ENCODE measurements around the gene RPTOR.

The RPTOR gene

DNA sequence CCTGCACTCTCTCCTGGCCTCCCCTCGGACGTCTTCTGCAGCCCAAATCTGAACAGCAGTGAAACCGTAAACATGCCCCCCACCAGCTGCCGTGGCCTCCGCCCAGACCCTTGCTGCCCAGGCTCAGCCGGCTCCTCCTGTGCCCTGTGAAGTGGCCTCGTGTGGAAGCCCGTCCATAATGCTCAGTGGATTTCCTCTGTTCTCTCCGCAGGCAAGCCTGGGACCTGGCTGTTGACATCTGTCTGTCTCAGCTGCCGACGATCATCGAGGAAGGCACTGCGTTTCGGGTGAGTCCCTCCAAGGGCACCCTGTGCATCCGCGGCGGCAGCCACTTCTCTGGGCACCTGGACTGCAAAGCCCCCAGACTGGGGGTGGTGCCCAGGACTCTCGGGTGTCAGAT lies 293.1 kb downstream of the RPTOR start:
- no peak for DNase-seq

DNA sequence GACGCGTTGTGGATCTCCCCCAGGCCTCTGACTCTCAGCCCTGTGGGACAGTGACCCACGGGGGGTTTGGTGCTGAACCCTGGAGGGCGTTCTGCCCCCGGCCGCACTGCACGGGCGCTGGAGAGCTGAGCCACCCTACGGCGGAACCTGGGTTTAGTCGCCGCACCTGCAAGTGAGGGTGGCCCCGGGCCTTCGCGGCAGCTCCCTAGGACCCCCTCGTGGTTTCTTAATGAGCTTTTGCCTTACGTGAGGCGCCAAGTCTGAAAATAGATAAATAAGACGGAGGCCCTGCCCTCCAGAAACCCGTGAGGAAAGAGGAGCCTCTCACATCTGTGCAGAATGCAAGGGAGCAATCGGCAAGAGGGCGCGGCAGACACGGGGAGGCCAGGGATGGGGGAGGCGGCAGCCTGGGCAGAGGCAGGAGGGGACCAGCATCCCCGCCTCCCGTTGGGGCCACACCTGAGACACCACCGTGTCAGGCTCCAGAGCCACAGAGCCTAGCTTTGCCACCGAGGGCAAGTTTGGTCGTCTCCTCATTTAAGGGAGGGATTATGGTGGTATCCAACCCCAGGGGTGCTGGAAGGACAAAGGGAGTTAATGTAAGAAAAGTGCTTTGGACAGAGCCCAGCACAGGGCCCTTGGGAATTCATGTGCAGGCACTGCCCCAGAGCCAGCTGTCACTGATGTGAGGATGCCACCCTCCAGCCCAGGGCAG lies 293.8 kb downstream of the RPTOR start:
- DNase-seq, result no peak

DNA sequence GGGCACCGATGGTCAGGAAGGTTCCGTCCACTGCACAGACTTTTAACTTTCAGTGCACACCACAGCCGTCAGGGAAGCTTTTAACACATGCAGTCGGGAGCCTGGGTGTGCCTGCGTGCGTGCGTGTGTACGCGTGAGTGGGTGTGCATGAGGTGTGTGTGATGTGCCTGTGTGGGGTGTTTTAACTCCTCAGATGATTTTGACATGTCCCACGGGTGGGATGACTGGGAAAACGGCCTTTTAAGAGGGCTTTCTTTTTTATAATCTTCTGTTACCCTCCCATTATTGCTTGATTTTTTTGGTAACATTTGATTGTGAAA lies 294.3 kb downstream of the RPTOR start:
- no peak for DNase-seq

DNA sequence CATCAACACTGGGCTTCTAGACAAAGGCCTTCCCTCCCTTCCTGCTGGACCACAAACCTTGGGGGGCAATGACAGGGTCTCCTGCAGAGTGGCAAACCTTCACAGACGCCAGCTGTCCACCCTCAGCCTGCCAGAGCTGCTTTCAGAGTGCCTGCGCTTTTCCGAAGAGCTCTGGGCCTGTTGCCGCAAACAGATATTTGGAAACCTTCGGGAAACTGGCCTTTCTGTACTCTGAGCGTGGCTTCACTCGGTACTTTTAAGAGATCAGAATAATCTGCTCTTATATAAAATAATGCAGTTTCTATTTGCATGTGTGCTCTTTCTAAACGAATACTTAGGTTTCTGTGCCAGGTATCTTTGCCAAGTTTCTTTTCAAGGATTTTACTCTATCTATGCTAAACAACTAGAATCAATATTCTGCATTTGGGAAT lies 294.9 kb downstream of the RPTOR start:
- DNase-seq, result no peak

DNA sequence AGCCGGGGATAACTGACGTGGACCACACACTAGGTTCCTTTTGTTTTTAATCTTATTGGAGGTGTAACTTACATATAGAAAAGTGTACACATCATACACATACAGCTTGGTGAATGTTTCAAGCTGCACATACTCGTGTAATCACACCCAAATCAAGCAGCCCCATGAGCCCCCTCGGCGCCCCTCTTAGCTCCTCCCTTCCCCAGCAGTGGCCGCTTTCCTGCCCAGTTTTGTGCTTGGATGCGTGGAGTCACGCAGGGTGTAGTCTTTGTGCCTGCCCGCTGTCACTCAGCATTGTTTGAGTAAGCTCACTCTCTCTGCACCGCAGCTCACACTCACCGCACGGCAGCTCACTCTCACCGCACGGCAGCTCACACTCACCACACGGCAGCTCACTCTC lies 295.3 kb downstream of the RPTOR start:
- no peak for DNase-seq

DNA sequence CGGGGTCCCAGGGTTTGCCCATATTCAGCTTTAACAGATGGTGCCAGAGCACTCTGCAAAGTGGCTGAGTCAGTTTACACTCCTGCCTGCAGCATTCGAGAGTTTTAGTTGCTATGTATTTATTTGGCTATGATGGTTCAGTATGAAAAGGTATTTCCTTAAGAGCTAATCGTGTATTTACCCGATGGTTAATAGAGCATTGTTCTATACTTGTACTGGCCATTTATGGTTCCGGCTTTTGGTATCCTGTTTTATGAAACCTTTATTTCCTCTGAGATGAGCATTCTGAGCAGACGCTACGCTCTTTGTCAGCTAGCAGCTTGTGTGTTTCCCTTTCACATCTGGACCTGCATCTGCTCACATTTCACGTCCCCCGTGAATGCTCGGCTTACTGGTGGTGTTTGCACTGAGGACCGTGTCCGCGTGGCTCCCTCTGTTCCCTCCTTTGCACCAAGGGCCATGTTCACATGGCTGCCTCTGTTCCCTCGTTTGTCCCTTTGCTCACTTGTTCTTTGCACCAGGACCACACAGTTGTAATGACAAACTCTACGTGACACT lies 297.9 kb downstream of the RPTOR start:
- DNase-seq, result no peak

DNA sequence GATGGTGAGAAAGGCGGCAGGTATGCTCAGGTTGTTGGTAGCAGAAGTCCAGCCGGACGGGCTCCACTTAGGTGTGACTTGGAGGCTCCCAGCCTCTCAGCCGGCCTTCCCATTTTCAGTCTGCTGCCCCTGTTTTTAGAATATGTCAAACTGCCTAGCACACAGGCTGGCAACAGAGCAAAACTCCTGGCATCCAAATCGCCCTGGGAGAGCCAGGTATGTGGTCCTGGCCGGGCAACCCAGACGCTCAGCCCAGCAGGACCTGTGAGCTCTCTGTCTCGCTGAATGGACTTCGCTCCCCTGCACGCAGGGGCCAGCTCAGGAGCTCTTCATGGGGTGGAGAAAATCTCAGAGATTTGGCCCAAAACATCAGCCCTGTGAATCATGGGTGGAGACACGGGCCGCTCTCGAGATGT lies 299.1 kb downstream of the RPTOR start:
- DNase-seq, result no peak

DNA sequence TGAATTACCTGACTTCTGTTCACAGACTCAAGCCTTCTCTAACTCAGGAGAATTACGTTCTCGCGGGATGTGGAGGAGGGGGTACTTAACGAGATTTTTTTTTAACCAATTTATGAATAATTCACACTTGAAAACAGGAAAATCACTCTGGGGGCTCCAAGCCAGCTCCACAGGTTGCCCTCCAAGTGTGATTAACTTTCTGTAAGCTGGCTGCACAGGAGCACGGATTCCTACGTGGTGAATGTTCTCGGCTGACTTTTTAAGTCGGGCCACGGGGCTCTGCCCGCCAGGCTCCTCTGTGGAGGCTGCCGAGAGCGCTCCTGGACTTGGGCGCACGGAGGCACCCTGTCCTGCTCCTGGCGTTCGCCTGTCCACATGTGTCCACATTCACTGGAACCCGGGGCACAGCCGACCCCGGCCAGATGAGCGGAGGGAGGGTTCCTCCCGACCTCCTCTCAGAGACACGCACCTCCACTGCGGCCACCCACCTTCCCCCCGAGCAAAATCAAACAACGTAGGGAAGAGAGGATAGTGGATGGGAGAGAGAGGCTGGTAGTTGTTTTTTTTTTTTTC lies 299.9 kb downstream of the RPTOR start:
- DNase-seq, result no peak

DNA sequence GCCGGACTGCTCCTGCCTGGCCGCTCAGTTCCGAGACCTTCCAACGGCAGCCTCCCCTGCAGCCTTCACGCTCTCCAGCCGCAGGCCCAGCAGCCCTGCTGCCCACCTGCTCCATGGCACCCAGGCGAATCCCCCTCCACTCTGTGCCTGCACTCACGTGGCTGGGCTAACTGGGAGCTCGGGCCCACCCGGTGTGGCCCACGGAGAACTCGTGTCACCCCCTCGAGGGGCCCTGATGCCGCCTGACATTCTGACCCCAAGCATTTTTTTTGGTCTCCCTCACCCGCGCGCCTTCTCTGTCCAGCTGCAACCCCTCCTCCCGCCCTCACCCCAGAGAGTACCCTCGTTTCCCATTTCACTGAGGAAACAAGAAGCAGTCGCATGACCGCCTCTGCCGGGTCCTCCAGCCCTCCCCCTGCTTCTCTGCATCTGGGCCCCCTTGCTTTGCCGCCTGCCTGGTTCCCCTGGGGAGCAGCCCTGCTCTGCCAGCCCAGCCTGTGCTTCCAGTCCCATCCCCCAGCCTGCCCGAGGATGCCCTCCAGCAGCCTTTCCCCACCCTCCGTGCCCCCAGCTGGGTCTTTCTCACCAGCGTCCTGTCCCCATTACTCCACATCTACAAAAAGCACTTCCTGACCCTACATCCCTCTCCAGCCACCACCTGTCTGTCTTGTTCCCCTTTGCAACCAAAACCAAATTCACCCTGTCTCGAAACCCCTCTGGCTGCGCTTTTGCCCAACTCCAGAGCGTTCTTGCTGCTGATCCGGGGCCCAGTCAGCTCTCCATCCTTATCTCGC lies 300.6 kb downstream of the RPTOR start:
- DNase-seq, result no peak

DNA sequence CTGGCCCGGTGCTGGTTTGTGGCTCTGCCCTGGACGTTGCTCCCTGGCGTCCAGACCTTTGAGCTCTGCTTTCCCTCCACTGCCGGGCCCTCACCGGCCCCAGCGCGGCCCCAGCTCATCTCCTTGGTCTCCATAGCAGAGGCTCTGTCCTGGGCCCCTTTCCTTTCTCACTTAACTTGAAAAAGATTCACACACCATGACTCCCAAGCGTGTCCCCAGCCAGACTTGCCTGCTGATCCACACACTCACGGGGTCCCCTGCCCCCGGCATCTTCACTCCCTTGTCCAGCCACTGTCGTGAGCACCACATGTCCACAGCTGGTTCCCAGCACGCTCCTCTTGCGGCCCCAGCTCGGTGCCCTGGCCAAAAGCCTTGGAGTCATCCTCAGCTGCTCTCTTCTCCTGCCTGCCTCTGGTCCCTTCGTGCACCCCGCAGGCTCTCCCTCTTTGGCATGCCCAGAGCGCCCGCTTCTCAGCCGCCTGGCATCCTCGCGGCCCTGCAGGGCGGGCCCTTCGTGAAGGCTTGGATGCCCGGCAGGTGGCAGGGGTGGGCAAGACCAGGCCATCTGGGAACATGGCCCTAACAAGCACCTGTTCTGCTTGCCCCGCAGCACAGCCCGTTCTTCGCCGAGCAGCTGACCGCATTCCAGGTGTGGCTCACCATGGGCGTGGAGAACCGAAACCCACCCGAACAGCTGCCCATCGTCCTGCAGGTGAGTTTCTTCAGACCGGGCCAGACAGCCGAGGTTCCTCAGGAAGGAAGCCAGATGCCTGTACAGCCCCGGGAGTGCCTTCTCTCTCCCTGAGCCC lies 301.4 kb downstream of the RPTOR start:
- DNase-seq, result no peak

DNA sequence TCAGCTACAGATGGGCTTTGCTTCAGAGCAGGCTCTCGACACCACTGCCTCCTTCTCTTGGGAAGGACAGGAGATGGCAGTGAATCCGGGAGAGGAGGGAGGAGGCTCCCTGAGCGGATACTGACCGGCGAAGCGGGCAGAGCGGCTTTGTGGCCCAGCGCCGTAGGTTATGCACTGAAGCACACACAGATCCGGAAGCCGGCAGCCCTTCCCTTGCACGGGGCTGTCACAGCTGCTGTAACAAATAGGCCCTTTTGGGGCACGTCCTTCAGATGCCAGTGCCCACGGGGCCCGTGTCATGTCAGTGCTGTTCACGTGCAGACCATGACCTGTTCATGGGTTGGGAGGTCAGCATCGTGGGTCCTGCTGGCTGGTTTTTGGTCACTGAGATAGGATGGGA lies 302.3 kb downstream of the RPTOR start:
- DNase-seq, result no peak

DNA sequence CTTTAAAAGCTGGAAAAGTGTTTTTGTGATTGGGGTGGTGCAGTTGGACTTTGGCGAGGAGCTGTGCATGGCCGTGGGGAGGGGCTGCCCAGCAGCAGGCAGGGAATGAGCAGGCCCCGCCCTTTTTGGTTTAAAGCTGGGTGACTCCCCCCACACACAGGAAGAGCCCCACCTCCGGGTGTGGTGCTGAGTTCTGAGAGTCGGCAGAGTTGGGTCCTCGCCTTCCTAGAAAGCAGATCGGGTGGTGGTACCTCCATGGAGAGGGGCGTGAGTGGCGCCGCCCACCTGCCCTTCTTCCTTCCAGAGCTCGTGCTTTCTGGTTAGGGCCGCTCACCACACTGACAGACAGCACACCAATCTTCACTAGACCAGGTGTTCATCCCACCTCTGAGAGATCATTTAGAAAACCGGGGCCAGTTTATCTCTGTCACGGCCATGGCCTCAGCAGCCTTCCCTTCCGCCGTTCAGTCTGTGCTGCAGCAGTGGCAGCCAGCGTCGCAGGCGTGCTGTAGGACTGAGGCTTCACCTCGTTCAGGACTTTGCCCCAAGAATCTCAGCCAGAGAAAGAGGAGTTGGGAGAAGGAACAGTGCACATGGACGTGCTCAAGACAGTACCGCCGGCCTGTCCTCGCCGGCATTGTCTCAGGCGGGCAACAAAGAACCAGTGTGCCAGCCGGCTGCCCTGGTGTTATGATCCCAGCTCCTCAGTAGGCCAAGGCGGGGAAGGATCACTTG lies 303.0 kb downstream of the RPTOR start:
- DNase-seq, result no peak

DNA sequence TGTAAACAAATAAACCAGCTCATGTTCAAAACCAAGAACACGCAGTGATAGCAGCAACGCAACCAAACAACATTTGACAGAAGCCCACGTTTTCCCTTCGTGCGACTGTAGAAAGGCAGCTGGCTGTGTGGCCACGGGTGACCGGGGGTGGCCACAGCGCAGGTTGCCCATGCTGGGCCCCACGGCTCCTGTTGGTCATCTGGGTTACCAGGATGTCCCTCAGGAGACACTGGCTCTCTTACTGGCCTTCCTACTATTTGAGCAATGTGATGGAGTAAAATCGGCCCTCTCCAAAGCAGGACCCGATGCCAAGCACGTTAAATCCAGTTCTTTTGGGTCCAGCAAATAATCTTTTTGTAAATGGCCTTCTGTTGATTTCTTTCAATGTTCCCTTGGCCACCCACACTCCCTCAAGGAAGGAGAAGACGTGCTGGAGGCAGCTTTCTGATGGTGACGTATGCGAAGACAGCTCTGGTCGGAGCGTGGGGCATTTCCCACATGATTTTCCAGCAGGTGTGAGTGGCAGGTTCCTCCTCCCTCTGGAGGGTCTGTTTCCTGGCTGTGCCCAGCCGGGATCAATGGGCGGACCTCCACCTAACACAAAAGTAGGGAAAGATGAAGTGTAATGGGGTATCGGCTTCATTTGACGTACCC lies 303.9 kb downstream of the RPTOR start:
- DNase-seq, result no peak

DNA sequence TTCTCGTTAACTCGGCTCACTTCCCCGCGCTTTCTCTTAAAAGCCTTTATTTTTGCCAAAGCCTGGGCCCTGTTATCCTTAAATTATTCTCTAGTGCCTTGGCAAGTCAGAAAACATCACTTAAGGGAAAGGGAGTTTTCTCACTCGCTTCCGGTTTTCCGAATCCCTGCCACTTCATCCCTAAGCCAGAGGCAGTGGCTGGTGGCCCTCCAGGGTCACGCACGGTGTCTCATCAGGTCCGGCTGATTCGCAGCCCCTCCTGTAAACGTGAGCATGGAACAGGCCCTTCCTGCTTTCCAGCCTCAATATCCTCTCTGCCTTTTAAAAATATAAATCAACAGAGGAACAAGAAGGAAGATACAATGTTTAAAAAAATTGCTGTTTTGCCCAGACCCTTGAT lies 304.5 kb downstream of the RPTOR start:
- no peak for DNase-seq

DNA sequence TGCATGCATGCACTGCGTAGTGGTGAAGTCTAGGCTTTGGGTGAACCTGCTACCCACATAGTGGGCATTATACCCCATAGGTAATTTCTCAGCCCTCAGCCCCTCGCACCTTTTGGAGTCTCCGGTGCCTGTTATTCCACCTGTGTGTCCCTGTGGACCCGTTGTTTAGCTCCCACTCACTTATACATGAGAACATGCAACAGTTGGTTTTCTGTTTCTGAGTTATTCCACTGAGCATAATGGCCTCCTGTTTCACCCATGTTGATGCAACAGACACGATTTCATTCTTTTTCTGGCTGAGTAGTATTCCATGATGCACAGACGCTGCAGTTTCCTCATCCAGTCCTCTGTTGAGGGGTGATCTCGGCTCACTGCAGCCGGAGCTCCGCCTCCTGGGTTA lies 305.5 kb downstream of the RPTOR start:
- DNase-seq, result no peak

DNA sequence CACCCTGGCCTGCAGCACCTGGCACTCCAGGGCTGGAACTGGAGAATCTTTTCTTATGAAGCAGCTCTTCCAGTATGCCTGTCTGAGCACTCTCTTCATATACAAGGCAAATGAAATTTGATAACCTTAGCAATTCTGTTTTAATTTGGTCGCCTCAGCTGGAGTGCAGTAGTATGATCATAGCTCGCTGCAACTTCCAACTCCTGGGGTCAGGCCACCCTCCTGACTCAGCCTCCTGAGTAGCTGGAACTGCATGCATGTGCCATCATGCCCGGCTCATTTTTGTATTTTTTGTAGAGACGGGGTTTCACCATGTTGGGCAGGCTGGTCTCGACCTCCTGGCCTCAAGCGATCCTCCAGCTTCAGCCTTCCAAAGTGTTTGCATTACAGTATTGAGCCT lies 306.2 kb downstream of the RPTOR start:
- no peak for DNase-seq

DNA sequence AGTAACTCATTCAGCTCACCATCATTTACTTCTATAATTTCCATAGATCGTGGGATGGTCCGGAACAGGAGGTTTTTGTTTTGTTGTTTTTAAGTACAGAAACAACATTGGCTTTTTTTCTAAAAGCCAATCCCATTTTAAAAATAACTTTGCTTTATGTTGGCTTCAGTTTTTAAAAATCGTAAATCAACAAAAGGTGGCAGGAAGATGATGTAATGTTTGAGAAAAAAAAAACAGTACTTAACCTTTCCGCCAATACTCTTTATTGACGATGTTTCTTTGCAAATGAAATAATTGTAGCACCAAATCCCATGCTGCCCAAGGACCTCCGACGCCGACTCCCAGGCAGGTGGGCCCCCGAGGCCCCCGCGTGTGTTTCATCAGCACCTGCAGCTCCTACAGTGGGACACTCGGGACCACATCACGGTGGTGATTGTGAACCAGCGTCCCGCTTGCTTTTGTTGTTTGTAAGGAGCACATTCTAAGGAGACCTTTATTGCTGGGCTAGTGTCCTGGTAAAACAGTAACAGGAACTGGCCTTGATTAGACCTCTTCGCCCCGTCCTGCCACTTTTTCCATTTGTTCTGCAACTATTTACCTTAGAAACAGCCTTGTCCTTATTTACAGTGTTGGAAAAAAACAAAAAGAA lies 306.8 kb downstream of the RPTOR start:
- DNase-seq, result no peak

DNA sequence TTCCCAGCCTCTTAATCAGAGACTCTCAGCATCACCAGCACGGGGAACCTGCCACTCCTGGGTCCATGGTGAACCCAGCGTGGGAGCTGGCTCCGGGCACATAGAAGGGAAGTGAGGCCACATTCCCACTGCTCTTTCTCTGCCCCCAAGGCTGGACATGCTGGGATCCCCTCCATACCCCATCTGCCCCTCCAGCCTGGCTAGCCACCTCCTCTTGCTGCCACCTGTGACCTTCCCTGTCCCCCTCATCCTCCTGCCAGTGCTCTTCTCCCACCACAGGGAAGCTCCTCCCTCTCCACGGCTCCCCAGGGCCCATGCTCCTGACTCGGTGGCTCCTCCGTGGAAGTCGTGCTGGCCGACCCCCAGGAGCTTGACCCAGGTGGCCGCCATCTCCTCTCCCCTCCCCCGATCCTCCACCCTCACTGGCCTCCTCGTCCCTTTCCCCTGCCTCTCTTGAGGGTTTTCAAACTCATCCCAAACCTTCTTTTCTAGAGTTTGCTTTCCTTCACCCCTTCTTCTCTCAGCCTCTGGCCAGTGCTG lies 307.9 kb downstream of the RPTOR start:
- DNase-seq, result no peak

DNA sequence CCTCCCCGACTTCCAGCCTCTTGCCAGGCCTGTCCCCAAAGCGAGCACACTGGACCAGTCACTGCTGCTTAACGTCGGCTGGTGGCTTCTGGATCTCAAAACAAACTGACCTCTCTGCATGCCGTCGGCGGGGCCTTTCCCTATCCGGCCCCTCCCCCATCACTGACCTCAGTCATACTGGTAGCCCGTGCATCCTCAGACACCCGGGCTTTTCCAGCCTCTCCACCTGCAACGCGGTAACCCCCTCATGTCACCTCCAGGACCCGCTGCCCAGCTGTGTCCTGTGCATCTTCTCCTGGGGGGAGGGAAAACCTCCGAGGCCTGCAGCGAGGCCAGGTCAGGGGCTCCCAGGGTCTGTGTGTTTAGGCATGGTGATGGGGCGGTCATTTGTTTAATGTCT lies 308.4 kb downstream of the RPTOR start:
- no peak for DNase-seq

DNA sequence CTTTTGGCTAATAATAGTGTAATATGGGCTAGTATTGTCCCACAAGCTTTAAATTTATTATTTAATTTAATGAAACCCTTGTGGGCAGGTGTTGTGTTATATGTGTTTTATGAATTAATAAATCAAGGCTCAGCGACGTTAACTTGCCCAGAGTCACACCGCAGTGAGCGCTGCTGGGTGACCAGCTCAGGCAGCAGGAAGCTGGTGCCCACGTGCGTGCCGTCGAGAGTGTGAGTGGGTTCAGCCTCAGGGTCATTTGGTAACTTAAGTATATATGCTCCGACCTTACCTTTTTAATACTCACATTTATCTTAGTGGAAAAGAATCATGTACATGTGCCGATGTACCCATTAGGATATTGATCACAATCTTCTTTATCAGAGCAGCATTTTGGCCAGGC lies 309.6 kb downstream of the RPTOR start:
- DNase-seq, result no peak
